H1 (cell line): ENCODE data around the gene WFDC12. TPM values are rescaled to one million over a fixed set of nuclear protein-coding genes. Genes with fewer than 3 reads are reported as not detected.

Source experiments
- CTCF ChIA-PET: fragments of 300-600 bp; sonication (Branson Sonifier 250); formaldehyde crosslinking; loops from one replicate; lab custom pipeline; 2021; ENCODE audit not compliant: partially characterized antibody; lab: Charles Lee
- POLR2A ChIA-PET: fragments of 300-600 bp; sonication (Branson Sonifier 250); formaldehyde crosslinking; loops from one replicate; lab custom pipeline; 2021; ENCODE audit warnings: inconsistent platforms; ENCODE audit not compliant: partially characterized antibody; lab: Charles Lee
- DNase-seq, 2 experiments: peaks; one replicate each; pipeline versions ENCODE4 v3.0.0 to v3.0.0-alpha.2; 2010 to 2022; ENCODE audit warnings: low spot score in 2 of 2, low read depth in 1 of 2, mixed read lengths in 1 of 2
- FAIRE-seq: peaks from 2 replicates; lab custom pipeline; 2011; peaks lifted over from hg19 to GRCh38; lab: Jason Lieb, UNC
- H2AFZ ChIP-seq: 2 replicates; pipeline ENCODE4 v1.8.1; 2012; ENCODE audit warnings: low read length, inconsistent platforms
- H2AK5ac ChIP-seq: 2 replicates; pipeline ENCODE4 v1.6.1; 2013; ENCODE audit warnings: low read depth, low read length
- H2BK120ac ChIP-seq: replicated peaks from 2 replicates; pipeline ENCODE3; 2013; ENCODE audit warnings: low read depth, low read length, inconsistent platforms
- H2BK12ac ChIP-seq: 2 replicates; pipeline ENCODE4 v1.6.1; 2013; ENCODE audit warnings: low read depth, low read length
- H2BK15ac ChIP-seq: 2 replicates; pipeline ENCODE4 v1.6.1; 2013; ENCODE audit warnings: low read length
- H2BK20ac ChIP-seq: 2 replicates; pipeline ENCODE4 v1.6.1; 2013; ENCODE audit warnings: low read length
- H2BK5ac ChIP-seq: 2 replicates; pipeline ENCODE4 v1.6.1; 2013; ENCODE audit warnings: low read depth, low read length
- H3K14ac ChIP-seq: 2 replicates; pipeline ENCODE4 v1.6.1; 2013; ENCODE audit warnings: inconsistent platforms; ENCODE audit not compliant: insufficient read length
- H3K18ac ChIP-seq: 2 replicates; pipeline ENCODE4 v1.6.1; 2013; ENCODE audit warnings: low read length; ENCODE audit errors: extremely low read depth
- H3K23ac ChIP-seq: 2 replicates; pipeline ENCODE4 v1.6.1; 2013; ENCODE audit warnings: inconsistent platforms; ENCODE audit not compliant: insufficient read length
- H3K23me2 ChIP-seq: 2 replicates; pipeline ENCODE4 v1.6.1; 2013; ENCODE audit warnings: low read depth, low read length
- H3K27ac ChIP-seq: 2 replicates; pipeline ENCODE4 v1.6.1; 2011; ENCODE audit warnings: low read depth, low read length, inconsistent platforms
- H3K27me3 ChIP-seq, 4 experiments: replicated peaks in 1 of 4; 1 replicate in 1 of 4; 2 replicates in 3 of 4; pipeline versions ENCODE4 v1.6.1 to v1.8.1; 2011 to 2013; ENCODE audit warnings: low read length in 3 of 4, mild to moderate bottlenecking in 3 of 4, inconsistent platforms in 2 of 4, mixed read lengths in 2 of 4, moderate library complexity in 1 of 4; ENCODE audit not compliant: control insufficient read depth in 3 of 4, insufficient read depth in 3 of 4; ENCODE audit errors: extremely low read depth in 1 of 4
- H3K36me3 ChIP-seq, 4 experiments: 2 replicates each; pipeline versions ENCODE4 v1.6.1 to v1.8.1; 2011 to 2013; ENCODE audit warnings: mild to moderate bottlenecking in 4 of 4, low read length in 3 of 4, moderate library complexity in 2 of 4, control low read depth in 1 of 4, inconsistent platforms in 1 of 4; ENCODE audit not compliant: insufficient read depth in 4 of 4, control insufficient read depth in 2 of 4
- H3K4ac ChIP-seq: replicated peaks from 2 replicates; pipeline ENCODE3; 2013; ENCODE audit warnings: low read length, low read depth, mixed read lengths, inconsistent platforms; ENCODE audit not compliant: insufficient read length
- H3K4me1 ChIP-seq, 4 experiments: replicated peaks in 1 of 4; 1 replicate in 1 of 4; 2 replicates in 3 of 4; pipeline versions ENCODE4 v1.6.1 to v1.8.1; 2011 to 2013; ENCODE audit warnings: low read length in 3 of 4, inconsistent platforms in 2 of 4, mixed read lengths in 1 of 4; ENCODE audit not compliant: insufficient read depth in 4 of 4, control insufficient read depth in 3 of 4
- H3K4me2 ChIP-seq, 2 experiments: 2 replicates each; pipeline versions ENCODE4 v1.6.1 to v1.8.1; 2011 to 2013; ENCODE audit warnings: low read depth in 2 of 2, low read length in 2 of 2, control low read depth in 1 of 2, inconsistent platforms in 1 of 2, mild to moderate bottlenecking in 1 of 2; ENCODE audit not compliant: insufficient read depth in 1 of 2
- H3K4me3 ChIP-seq, 4 experiments: fragments of 200-600, 300-600 bp in 1 of 4; sonication (generic), shearing (Covaris generic), sonication (Bioruptor Twin) in 1 of 4; 2 replicates each; pipeline versions ENCODE4 v1.5.1 to v1.8.1; 2011 to 2016; ENCODE audit warnings: low read length in 4 of 4, low read depth in 3 of 4, control low read depth in 2 of 4, inconsistent platforms in 2 of 4, mild to moderate bottlenecking in 2 of 4, mixed read lengths in 1 of 4, moderate library complexity in 1 of 4; ENCODE audit not compliant: insufficient read depth in 2 of 4; ENCODE audit errors: extremely low read depth in 1 of 4
- H3K56ac ChIP-seq: replicated peaks from 2 replicates; pipeline ENCODE3; 2013; ENCODE audit warnings: low read depth, mild to moderate bottlenecking, mixed read lengths, low read length, inconsistent platforms; ENCODE audit not compliant: insufficient read length
- H3K79me1 ChIP-seq: 2 replicates; pipeline ENCODE4 v1.6.1; 2013; ENCODE audit warnings: low read depth, low read length, control low read depth
- H3K79me2 ChIP-seq, 2 experiments: 2 replicates each; pipeline versions ENCODE4 v1.6.1 to v1.8.1; 2012 to 2013; ENCODE audit warnings: low read length in 2 of 2, mild to moderate bottlenecking in 2 of 2, inconsistent platforms in 1 of 2; ENCODE audit not compliant: insufficient read depth in 2 of 2, control insufficient read depth in 1 of 2
- H3K9ac ChIP-seq, 4 experiments: replicated peaks in 1 of 4; 1 replicate in 1 of 4; 2 replicates in 3 of 4; pipeline versions ENCODE4 v1.6.1 to v1.8.1; 2011 to 2013; ENCODE audit warnings: low read depth in 3 of 4, low read length in 3 of 4, control low read depth in 2 of 4, mild to moderate bottlenecking in 2 of 4, moderate library complexity in 2 of 4, inconsistent platforms in 1 of 4; ENCODE audit errors: extremely low read depth in 1 of 4
- H3K9me3 ChIP-seq, 2 experiments: 2 replicates each; pipeline versions ENCODE4 v1.6.1 to v1.8.1; 2012 to 2013; ENCODE audit warnings: mild to moderate bottlenecking in 2 of 2, moderate library complexity in 2 of 2, control low read depth in 1 of 2, inconsistent platforms in 1 of 2, low read depth in 1 of 2, low read length in 1 of 2, mixed read lengths in 1 of 2; ENCODE audit not compliant: insufficient read depth in 2 of 2
- H4K20me1 ChIP-seq, 2 experiments: replicated peaks in 1 of 2; 2 replicates each; pipeline versions ENCODE3 to v1.8.1; 2011 to 2013; ENCODE audit warnings: inconsistent platforms in 2 of 2, low read length in 2 of 2, mild to moderate bottlenecking in 1 of 2; ENCODE audit not compliant: insufficient read depth in 2 of 2, control insufficient read depth in 1 of 2
- H4K5ac ChIP-seq: 2 replicates; pipeline ENCODE4 v1.6.1; 2013; ENCODE audit warnings: low read length, low read depth, mixed read lengths, inconsistent platforms; ENCODE audit not compliant: insufficient read length
- H4K8ac ChIP-seq: 2 replicates; pipeline ENCODE4 v1.8.0; 2013; ENCODE audit warnings: mild to moderate bottlenecking, moderate library complexity, low read length, inconsistent platforms; ENCODE audit not compliant: insufficient read depth; ENCODE audit errors: extremely low read depth
- H4K91ac ChIP-seq: replicated peaks from 2 replicates; pipeline ENCODE3; 2013; ENCODE audit warnings: low read length, mixed read lengths, inconsistent platforms; ENCODE audit not compliant: insufficient read length
- GTF2F1 ChIP-seq: IDR thresholded peaks from 2 replicates; pipeline ENCODE4 v1.6.1; 2012; ENCODE audit warnings: low read depth, low read length, improper control_type of control experiment, borderline replicate concordance
- JUND ChIP-seq: IDR thresholded peaks from 2 replicates; pipeline ENCODE4 v1.6.1; 2011; ENCODE audit warnings: mild to moderate bottlenecking, improper control_type of control experiment, low read length
- MAFK ChIP-seq: IDR thresholded peaks from 2 replicates; pipeline ENCODE4 v1.6.1; 2012; ENCODE audit warnings: low read depth, mild to moderate bottlenecking, improper control_type of control experiment, low read length
- POLR2AphosphoS5 ChIP-seq: IDR thresholded peaks from 2 replicates; pipeline ENCODE4 v1.6.1; 2011; ENCODE audit warnings: low read depth, low read length
- POU5F1 ChIP-seq: IDR thresholded peaks from 2 replicates; pipeline ENCODE4 v1.6.1; 2011; ENCODE audit warnings: low read depth, mild to moderate bottlenecking, low read length, moderate library complexity
- RFX5 ChIP-seq: IDR thresholded peaks from 2 replicates; pipeline ENCODE4 v1.6.1; 2011; ENCODE audit warnings: low read depth, low read length, improper control_type of control experiment, borderline replicate concordance
- SIRT6 ChIP-seq: IDR thresholded peaks from one replicate; pipeline ENCODE4 v1.7.1; 2012; ENCODE audit warnings: low read length, inconsistent platforms
- SIX5 ChIP-seq: IDR thresholded peaks from 2 replicates; pipeline ENCODE4 v1.6.1; 2011; ENCODE audit warnings: mild to moderate bottlenecking, low read depth, low read length
- SP4 ChIP-seq: IDR thresholded peaks from 2 replicates; pipeline ENCODE4 v1.6.1; 2012; ENCODE audit warnings: low read length, inconsistent platforms
- WGBS, 2 experiments: shearing (Covaris generic) in 1 of 2; methylation state at CpG; one replicate each; pipeline versions ENCODE4 v1.1.6 to v1.1.7; 2013 to 2015; ENCODE audit warnings: low lambda C conversion rate in 2 of 2, mixed read lengths in 2 of 2, inconsistent platforms in 1 of 2, low coverage in 1 of 2, missing lambda C conversion rate in 1 of 2; ENCODE audit not compliant: insufficient replicate concordance in 2 of 2, insufficient coverage in 1 of 2, insufficient read length in 1 of 2; ENCODE audit errors: extremely low coverage in 1 of 2, missing lambda C conversion rate in 1 of 2; 5-methylcytosine and 5-hydroxymethylcytosine counted together
- polyA plus RNA-seq, 7 experiments: library from polyadenylated mRNA; depleted of rRNA in 3 of 7; stranded (reverse) in 5 of 7; unstranded in 2 of 7; fragments of >200 nt in 5 of 7; fragments of 200-250 nt in 2 of 7; gene quantifications; 1 replicate in 5 of 7; 2 replicates in 1 of 7; 4 replicates in 1 of 7; pipeline versions ENCODE4 v1.2.1 to v1.2.3, GENCODE V29; 2011 to 2013; ENCODE audit warnings: missing spikeins in 2 of 7, mixed read lengths in 2 of 7
- total RNA-seq: library from RNA; stranded (reverse); fragmentation: NEBNext Ultra II Directional; extraction: Animal tissue kit (Norgen Biotek cat#: 25700); gene quantifications from 2 replicates; pipeline ENCODE4 v1.2.1, GENCODE V29; 2021

The WFDC12 gene
- total and polyA plus RNA-seq, 2 of the 8 experiments (the other 6 are each of a cell fraction or from before 2014, with no cell fraction given): not detected

- Histone ChIP-seq H3K9me3 (0 out of 4 replicates have a peak, but pooled peaks cover 0 to 7% of the 10 kb centered on the region in 2 experiments), H3K23ac (no peak overlapping the region), H4K91ac (no peak overlapping the region), H3K9ac (no peak overlapping the region), H3K79me2 (no peaks in the 10 kb centered on the region), H2BK20ac (no peak overlapping the region), H4K8ac (no peak overlapping the region), H3K56ac (no peak overlapping the region), H3K14ac (no peak overlapping the region), H4K20me1 (no peaks in the 10 kb centered on the region), H2BK15ac (no peak overlapping the region), H3K4me2 (no peak overlapping the region), H2BK12ac (no peak overlapping the region), H2AFZ (no peak overlapping the region), H3K36me3 (no peaks in the 10 kb centered on the region), H3K27me3 (no peaks in the 10 kb centered on the region; a peak in 1 of 7 replicates), H3K23me2 (no peaks in the 10 kb centered on the region), H3K4me1 (no peaks in the 10 kb centered on the region), H3K4ac (no peak overlapping the region), H3K4me3 (no peak overlapping the region), H3K79me1 (no peaks in the 10 kb centered on the region), H2BK120ac (no peak overlapping the region), H4K5ac (no peak overlapping the region), H3K18ac (no peak overlapping the region), H3K27ac (no peak overlapping the region), H2AK5ac (no peak overlapping the region), H2BK5ac (no peak overlapping the region)
- ChIA-PET CTCF (interaction anchor here (0.8 to 2.7 kb wide), 5 partner anchors 11 to 77 kb away, joined by 3 to 17 read pairs (median 4); no protein-coding TSS in a partner anchor), POLR2A (interaction anchor here (0.8 kb wide), 1 partner anchor 11 kb away, joined by 3 read pairs; no protein-coding TSS in a partner anchor)
- DNase-seq: no peak
- FAIRE-seq: no peak
- 93% methylated on average over 2 of the region's 2 CpGs; no CpG with 5 or more reads in 1 of the 2 experiments for WGBS, 2 experiments
- TF ChIP-seq POU5F1: no peak
- no peak for TF ChIP-seq RFX5
- no peak for TF ChIP-seq SIRT6
- TF ChIP-seq SP4: no peak
- TF ChIP-seq JUND: no peak
- TF ChIP-seq MAFK: no peak
- TF ChIP-seq SIX5: no peak
- TF ChIP-seq POLR2AphosphoS5: no peak
- TF ChIP-seq GTF2F1: no peak
Observed at GRCh38 chr20:45121388-45121787, 2.9 kb downstream of the WFDC12 start.
